Suprapubic skin (tissue), 4 donors: ENCODE measurements around the gene PCDHGA3.

Experiments used
- CTCF ChIP-seq, 2 donors: fragments of 200-600 bp in 1 of 2; fragments of 450-650 bp in 1 of 2; sonication (generic) in 1 of 2; IDR thresholded peaks; one replicate each; pipeline ENCODE4 v1.5.1; 2016 to 2019; ENCODE audit warnings: antibody characterized with exemption in 2 of 2, mild to moderate bottlenecking in 1 of 2, moderate library complexity in 1 of 2
- EP300 ChIP-seq: sonication (generic); formaldehyde crosslinking; IDR thresholded peaks from one replicate; pipeline ENCODE4 v1.6.1; 2017; ENCODE audit warnings: antibody characterized with exemption
- POLR2A ChIP-seq, 2 donors: fragments of 450-650 bp; IDR thresholded peaks; one replicate each; pipeline ENCODE4 v1.6.1; 2017; ENCODE audit warnings: antibody characterized with exemption in 2 of 2, mild to moderate bottlenecking in 2 of 2, moderate library complexity in 2 of 2
- POLR2AphosphoS5 ChIP-seq, 3 donors: sonication (generic); formaldehyde crosslinking; IDR thresholded peaks; one replicate each; pipeline ENCODE4 v1.6.1; 2017; ENCODE audit warnings: antibody characterized with exemption in 3 of 3

- no peak for TF ChIP-seq CTCF (IDR thresholded peaks at IDR 0.05)
- TF ChIP-seq EP300 = no peak
- no peak for TF ChIP-seq POLR2AphosphoS5 (IDR thresholded peaks at IDR 0.05)
- TF ChIP-seq POLR2A (IDR thresholded peaks at IDR 0.05) = no peak
Observed at GRCh38 chr5:141360685-141361084, 17.1 kb downstream of the PCDHGA3 start.
